GM18870 (cell line): Measurements from ENCODE around the gene NKX1-2.

Experiments
- ATAC-seq: cut with Tn5 transposase; IDR thresholded peaks from one replicate; pipeline ENCODE4 v1.9.1; 2021; ENCODE audit warnings: moderate library complexity; ENCODE audit not compliant: unreplicated experiment

The NKX1-2 gene

GRCh38 chr10:124450012-124450782 is at the start of gene NKX1-2:
TSS of gene NKX1-2 (minus strand) at chr10:124450035. CDS start at chr10:124449943, 92 bp downstream.
- ATAC-seq = no peak

DNA sequence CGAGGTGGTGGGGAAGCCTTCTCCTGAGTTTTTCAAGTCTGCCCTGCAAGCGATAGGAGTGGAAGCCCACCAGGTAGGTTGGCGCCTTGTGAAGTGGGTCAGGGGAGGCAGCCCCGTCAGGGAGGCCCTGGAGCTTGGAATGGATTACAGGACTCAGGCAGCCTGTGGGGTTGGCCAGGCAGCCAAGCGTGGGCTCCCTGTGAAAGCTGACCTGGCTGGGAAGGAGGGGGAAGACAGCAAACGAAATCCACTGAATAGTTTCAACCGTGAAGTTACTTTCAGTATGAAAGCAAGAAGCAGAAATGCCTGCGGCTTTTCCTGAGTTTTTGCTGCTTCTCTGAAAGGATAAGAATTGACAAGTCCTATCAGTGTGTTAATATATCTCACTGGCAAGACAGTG is 48.2 kb upstream of the NKX1-2 start:
- no peak for ATAC-seq

GRCh38 chr10:124497196-124497881 is 47.5 kb upstream of the NKX1-2 start:
- ATAC-seq = no peak

- ATAC-seq = no peak
Observed at GRCh38 chr10:124496620-124497019, 46.8 kb upstream of the NKX1-2 start.

DNA sequence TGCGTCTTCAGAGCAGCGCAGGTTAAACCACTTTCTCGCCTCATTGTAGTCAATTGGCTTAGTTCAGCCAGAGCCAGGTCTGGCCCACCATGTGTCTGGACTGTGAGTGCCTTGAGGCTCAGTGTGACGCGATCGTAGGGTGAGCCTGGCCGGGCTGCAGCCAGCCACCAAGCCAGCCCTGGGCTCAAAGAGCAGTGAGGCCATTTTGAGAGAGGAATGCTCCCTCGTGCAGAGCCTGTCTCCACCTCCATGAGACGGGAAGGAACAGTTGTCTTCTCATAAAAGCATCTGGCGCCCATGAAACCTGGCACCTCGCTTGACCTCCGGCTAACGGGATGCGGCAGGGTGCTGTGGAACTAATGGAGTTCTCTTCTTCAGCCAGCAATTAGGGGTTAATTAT is 46.3 kb upstream of the NKX1-2 start:
- ATAC-seq = no peak

DNA sequence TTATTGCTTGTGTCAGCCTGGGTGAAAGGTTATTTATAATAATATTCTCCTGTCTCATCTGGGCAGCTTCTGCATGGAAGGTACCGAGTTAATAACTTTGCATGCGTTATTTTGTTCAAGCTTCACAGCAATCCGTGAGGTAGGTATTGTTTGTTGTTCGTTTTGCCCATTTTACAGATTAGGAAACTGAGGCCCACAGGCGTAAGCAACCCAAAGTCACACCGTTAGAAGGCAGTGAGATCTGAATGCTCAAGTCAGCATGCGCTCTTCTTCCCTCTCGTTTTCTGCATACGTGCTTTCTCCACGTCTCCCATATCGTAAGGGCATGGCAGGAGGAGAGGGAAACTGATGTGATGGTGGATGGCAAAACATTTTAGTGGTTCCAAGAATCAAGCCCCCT is 45.9 kb upstream of the NKX1-2 start:
- no peak for ATAC-seq

GRCh38 chr10:124495162-124495561 is 45.3 kb upstream of the NKX1-2 start:
- ATAC-seq = no peak

DNA sequence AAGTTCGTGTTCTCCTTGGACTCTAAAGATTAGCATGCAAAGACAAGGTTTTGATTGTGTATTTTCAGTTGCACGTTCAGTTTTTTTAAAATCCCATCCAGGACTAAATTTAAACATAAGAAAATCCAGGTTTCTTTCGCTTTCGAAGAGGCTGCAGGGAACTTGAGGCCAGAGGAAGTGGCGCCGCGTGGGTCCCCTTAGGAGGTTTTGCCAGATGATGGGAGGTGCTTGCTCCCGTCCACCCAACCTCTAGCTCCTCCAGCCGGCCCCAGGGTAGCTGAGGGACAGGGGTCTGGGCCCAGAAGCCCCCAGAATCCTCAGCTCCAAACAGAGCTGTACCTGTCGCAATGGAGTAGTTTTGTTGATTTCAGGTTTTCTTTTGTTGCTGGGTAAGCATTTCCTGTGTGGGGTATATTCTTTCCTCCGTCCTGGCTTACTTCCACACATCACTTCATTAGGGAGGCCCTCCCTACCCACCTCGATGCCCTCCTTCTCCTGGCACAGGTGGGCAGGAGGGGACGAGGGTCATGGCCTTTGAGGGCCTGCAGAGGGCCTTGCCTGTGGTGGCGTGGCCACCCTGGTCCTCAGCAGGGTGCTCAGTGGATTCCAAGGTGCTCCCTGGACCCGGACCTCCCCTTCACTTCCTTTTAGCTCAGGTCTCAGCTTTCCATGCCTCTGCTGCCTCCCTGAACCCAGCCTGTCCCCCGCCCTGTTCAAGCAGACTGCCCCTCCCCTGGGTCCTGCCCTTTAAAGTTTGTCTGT is 44.4 kb upstream of the NKX1-2 start:
- ATAC-seq = no peak

- no peak for ATAC-seq
Observed at GRCh38 chr10:124493214-124493882, 43.5 kb upstream of the NKX1-2 start.

DNA sequence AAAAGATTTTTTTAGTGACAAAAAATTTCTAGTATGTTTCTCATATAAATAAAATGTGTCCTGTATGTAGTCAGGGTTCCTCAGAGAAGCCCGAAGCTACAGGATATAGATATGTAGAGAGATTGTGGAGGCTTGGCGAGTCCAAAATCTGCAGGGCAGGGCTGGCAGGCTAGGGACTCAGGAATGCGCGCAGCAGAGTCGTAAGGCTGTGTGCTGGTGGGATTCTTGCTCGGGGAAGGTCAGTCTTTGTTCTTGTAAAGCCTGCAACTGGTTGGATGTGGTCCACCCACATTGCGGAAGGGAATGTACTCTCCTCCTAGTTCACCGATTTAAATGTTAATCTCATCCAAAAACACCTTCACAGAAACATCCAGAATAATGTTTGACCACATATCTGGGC is 42.4 kb upstream of the NKX1-2 start:
- no peak for ATAC-seq

GRCh38 chr10:124491105-124491504 is 41.3 kb upstream of the NKX1-2 start:
- ATAC-seq = no peak

- ATAC-seq = no peak
Observed at GRCh38 chr10:124486635-124487034, 36.8 kb upstream of the NKX1-2 start.

DNA sequence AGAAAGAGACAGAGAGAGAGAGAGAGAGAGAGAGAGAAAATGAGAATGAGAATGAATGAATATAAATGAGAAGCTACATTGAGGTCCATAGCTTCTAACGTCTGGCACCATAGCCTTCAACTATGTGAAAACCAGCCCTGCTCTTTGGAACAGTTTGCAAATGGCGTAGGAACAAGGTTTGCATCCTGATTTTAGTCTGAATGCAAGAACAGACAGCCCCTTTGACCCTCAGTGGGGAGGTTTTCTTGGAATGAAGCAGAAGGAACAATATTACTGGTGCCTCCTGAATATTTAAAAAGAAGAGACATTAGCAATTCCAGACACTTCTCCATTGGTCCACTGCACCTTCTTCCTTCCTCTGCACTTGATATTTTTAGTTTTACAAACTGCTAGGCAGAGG is 34.8 kb upstream of the NKX1-2 start:
- no peak for ATAC-seq

DNA sequence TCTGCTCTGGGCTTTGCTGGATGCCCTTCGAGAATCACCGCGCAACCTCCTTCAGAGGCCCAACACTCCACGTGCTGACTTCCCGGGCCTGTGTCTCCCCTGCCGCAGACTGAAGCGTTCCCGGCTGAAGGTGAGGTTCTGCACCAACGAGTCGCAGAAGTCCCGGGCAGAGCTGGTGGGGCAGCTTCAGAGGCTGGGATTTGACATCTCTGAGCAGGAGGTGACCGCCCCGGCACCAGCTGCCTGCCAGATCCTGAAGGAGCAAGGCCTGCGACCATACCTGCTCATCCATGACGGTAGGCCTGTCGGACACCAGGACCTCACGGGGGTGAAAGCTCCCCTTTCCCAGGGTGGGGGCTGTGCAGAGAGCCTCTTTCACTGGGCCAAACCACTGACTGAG is 34.2 kb upstream of the NKX1-2 start:
- ATAC-seq = no peak

DNA sequence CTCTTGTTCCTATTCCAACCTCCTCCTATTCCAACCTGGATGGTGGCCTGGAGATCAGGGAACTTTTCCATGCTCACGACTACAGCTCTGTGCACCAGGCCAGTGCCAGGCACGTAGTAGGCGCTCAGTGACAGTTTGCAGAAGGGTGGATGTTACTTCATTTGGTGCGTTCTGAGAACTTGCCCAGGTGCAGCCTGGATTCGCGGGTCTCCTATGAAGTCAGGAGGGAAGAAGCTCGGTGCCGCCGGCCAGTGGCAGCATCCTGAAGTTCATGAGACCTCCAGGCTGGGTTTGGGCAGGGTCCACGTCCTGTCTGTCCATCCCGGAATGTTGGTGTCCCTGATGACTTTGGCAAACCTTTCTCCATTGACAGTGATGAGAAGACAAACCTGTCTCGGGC is 33.0 kb upstream of the NKX1-2 start:
- ATAC-seq = no peak

- no peak for ATAC-seq
Observed at GRCh38 chr10:124482236-124482800, 32.5 kb upstream of the NKX1-2 start.

- ATAC-seq = no peak
Observed at GRCh38 chr10:124481717-124482116, 31.9 kb upstream of the NKX1-2 start.

- no peak for ATAC-seq
Observed at GRCh38 chr10:124480860-124481259, 31.0 kb upstream of the NKX1-2 start.

DNA sequence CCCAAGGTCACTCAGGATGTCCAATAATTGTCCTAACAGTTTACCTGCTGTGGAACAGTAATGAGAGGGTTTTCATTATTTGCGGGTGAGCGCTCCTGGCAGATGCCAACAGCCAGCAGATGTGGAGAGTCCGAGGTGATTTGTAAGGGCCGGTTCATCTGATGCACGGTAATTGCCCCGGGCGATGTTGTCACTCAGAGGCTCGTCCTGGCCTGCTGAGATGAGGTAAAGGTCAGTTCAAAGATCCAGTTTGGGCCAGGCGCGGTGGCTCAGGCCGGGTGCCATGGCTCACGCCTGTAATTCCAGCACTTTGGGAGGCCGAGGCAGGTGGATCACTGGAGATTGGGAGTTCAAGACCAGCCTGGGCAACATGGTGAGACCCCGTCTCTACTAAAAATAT is 28.7 kb upstream of the NKX1-2 start:
- ATAC-seq = no peak

DNA sequence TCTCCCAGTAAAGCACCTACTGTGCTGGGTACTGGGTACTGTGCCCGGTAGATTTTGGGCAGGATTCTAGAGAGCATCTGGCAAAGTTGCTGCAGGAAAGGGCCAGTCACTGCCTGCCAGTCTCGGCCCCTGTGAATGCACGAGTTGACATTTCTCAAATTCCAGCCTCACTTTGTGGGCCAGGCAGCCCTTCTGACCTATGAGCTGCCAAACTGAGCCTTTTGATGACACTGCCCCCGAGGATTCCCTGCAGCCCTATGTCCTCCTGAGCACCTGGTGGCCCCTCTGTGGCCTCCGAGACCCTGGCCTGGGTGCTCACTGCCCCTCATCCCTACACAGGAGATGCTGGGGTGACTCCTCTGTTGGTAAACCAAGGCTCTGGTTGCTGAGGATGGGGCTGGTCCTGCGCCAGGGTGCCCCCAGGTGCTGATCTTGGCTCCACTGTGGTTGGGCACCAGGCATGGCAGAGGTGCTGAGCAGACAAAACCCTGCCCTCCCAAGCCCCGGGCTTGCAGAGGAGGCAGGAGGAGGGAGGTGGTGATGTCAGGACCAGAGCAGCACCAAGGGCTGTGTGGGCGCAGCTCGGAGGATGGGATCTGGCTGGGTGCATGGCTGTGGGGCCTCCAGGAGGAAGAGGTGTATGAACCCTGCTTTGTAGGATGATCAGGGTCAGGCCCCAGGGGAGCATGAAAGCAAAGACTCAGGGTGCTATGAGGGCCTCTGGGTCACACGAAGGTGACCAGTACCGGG is 28.0 kb upstream of the NKX1-2 start:
- ATAC-seq = no peak
